Activated CD4-positive, alpha-beta memory T cell treated with anti-CD3 and anti-CD28 coated beads, Interleukin-2, amount 10 ng/mL, durations not matched to agents 7 days and 5 days (primary cell): ENCODE data around the gene SERPINA9. TPM values are rescaled to one million over a fixed set of nuclear protein-coding genes. Genes with fewer than 3 reads are reported as not detected.

Experiments
- CTCF ChIA-PET: fragments of 350-600 bp; sonication (Branson Sonifier 250); formaldehyde crosslinking; loops from one replicate; lab custom pipeline; 2021; ENCODE audit warnings: antibody characterized with exemption, inconsistent platforms; lab: Charles Lee
- POLR2A ChIA-PET: fragments of 350-600 bp; sonication (Branson Sonifier 250); formaldehyde crosslinking; loops from one replicate; lab custom pipeline; 2021; ENCODE audit warnings: antibody characterized with exemption; lab: Charles Lee
- DNase-seq: peaks from one replicate; pipeline ENCODE4 v3.0.0-alpha.2; 2020
- H3K27ac Mint-ChIP-seq: one replicate; pipeline ENCODE4 v1.8.0; 2021; ENCODE audit warnings: mild to moderate bottlenecking, mixed read lengths
- H3K27me3 Mint-ChIP-seq: one replicate; pipeline ENCODE4 v1.8.0; 2021; ENCODE audit warnings: mixed read lengths
- H3K36me3 Mint-ChIP-seq: one replicate; pipeline ENCODE4 v1.8.0; 2021; ENCODE audit warnings: low read depth, mixed read lengths
- H3K4me1 Mint-ChIP-seq: one replicate; pipeline ENCODE4 v1.8.0; 2021; ENCODE audit warnings: mixed read lengths
- H3K4me3 Mint-ChIP-seq: one replicate; pipeline ENCODE4 v1.8.0; 2021; ENCODE audit warnings: mild to moderate bottlenecking, mixed read lengths
- H3K9me3 Mint-ChIP-seq: one replicate; pipeline ENCODE4 v1.8.0; 2021; ENCODE audit warnings: mixed read lengths
- total RNA-seq, 2 experiments: library from RNA; stranded (reverse); gene quantifications; one replicate each; pipeline ENCODE4 v1.2.3, GENCODE V29; 2021

SERPINA9 gene
- total RNA-seq, 2 experiments from 2014 or later = not detected

DNA sequence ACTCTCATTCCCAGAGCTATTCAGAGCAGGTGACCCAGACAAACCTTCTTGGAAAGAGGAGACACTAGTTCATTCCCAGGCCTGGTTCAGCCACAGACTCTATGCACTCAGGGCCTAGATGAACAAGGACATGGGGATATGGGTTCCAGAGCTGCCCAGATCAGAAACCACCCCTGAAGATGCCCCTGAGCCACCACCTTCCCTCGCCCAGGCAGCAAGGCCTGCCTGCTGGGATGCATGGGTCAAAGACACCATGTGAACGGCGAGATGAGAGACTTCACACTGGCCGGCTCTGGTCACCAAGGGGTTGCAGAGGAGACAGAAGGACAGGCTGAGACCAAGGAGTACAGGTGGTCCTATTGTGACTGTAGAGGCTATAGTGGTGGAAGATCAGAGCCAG, 29.2 kb upstream of the SERPINA9 start:
- H3K27ac Mint-ChIP-seq = no peak overlapping the region
- no peak overlapping the region for H3K4me3 Mint-ChIP-seq
- H3K9me3 Mint-ChIP-seq = no peaks in the 10 kb centered on the region
- no peaks in the 10 kb centered on the region for H3K27me3 Mint-ChIP-seq
- DNase-seq = no peak
- POLR2A ChIA-PET = no interaction called here
- no peaks in the 10 kb centered on the region for H3K4me1 Mint-ChIP-seq
- CTCF ChIA-PET = no interaction called here
- H3K36me3 Mint-ChIP-seq = no peaks in the 10 kb centered on the region

DNA sequence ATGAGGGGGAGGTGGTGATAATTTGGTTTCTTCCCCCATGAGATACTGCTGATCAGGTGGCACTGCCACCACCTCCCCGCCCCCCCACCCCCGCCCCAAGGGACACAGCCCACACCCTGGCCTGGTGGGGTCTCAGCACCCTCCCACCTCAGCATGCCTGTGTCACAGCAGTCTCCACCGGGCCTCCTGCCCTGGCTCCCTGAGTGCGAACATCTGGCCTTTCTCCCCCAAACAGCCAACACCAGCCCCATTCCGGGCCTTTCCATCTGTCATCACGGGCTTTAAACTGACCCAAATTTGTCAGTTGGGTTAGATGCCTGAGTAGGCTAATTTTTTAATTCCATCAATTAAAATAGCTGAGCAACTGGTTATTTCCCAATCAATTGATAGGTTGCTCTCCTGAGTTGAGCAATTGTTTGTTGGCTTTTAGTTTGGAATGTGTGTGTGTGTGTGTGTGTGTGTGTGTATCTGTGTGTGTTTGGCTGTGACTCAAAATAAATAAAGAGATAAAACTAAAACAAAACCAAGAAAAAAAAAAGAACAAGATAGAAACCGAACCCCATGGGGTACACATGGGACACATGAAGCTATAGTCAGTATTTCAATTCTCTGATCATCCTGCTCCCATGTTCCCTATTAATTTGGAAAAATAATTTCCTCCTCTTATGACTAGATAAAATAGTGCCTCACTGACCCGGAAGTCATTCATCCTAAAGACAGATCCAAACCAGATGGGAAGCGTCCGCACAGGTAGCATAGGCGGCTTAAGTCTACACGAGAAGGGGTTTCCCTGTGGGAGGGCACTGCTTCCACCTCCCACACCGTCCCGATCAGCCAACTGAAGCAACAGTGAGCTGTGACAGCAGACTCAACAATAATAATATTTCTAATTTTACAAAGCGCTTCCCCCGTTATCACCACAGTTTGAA, 25.9 kb upstream of the SERPINA9 start:
- DNase-seq = no peak
- no peak overlapping the region for H3K4me3 Mint-ChIP-seq
- H3K4me1 Mint-ChIP-seq = no peaks in the 10 kb centered on the region
- POLR2A ChIA-PET = no interaction called here
- H3K27me3 Mint-ChIP-seq = no peaks in the 10 kb centered on the region
- no peaks in the 10 kb centered on the region for H3K9me3 Mint-ChIP-seq
- no peaks in the 10 kb centered on the region for H3K36me3 Mint-ChIP-seq
- CTCF ChIA-PET = interaction anchor here (0.7 to 0.9 kb wide), 2 partner anchors 15 to 171 kb away, joined by 3 read pairs; no protein-coding TSS in a partner anchor
- H3K27ac Mint-ChIP-seq = no peak overlapping the region

DNA sequence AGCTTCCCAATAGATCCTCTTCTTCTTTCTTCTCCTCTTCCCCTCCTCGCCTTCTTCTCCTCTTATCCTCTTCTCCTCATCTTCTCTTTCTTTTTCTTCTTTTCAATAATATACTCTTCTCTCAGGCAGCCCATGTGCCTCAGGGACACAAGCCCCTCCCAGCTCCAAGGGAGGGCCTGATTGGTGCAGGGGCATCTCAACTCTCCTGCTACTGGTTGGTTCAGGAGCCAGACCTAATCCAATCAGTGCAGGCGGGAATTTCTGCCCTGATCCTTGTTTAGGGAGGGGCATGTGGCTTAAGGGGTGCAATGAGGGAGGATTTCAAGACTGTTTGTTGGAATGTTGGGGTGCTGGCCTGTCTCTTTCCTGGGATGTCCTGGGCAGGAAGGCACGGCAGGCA, 24.3 kb upstream of the SERPINA9 start:
- Mint-ChIP-seq H3K4me1 (no peaks in the 10 kb centered on the region), H3K27ac (no peak overlapping the region), H3K9me3 (no peaks in the 10 kb centered on the region), H3K27me3 (no peaks in the 10 kb centered on the region), H3K4me3 (no peak overlapping the region), H3K36me3 (no peaks in the 10 kb centered on the region)
- POLR2A ChIA-PET = no interaction called here
- CTCF ChIA-PET = interaction anchor here (4.2 kb wide), 1 partner anchor 15 kb away, joined by 15 read pairs; no protein-coding TSS in a partner anchor
- no peak for DNase-seq

DNA sequence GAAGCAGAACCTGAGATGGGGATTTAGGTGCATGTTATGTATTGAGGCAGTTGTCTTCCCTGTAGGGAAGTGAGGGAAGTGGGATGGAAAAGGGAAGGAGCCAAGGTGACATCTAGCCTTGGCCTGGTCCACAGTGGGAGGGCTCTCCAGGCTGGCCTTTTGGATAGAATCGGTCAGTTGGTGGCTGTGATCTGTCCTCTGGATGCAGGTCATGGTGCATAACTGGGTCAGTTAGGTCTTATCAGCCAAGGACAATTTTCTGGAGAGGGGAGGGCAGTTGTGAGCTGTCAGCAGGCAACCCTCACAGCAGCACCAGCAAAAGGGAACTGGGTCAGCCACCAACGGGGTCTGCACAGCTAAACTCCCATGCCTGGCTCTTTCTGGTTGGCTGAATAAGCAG, 23.7 kb upstream of the SERPINA9 start:
- no peak for DNase-seq
- H3K4me3 Mint-ChIP-seq = no peak overlapping the region
- H3K36me3 Mint-ChIP-seq = no peaks in the 10 kb centered on the region
- ChIA-PET CTCF (interaction anchor here (4.2 kb wide), 1 partner anchor 14 kb away, joined by 15 read pairs; no protein-coding TSS in a partner anchor), POLR2A (no interaction called here)
- no peaks in the 10 kb centered on the region for H3K9me3 Mint-ChIP-seq
- no peaks in the 10 kb centered on the region for H3K4me1 Mint-ChIP-seq
- no peak overlapping the region for H3K27ac Mint-ChIP-seq
- H3K27me3 Mint-ChIP-seq = no peaks in the 10 kb centered on the region

DNA sequence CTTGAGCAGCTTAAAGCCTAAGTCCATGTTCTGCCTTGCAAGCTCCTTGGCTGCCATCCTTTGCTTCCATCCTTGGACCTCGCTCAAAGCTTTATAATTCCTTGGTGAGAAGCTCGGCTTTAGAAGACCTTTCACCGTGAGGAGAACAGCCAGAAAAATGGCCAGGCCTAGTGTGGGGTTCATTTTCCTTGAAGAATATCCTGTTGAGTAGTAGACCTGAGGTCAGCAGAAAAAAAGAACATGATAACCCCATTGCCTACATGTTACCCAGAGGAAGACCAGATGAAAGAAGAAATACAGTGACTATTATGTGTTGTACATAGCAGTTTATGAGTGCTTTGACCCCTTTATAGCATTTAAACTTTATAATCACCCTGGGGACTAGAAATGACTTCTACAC, 22.2 kb upstream of the SERPINA9 start:
- Mint-ChIP-seq H3K4me1 (no peaks in the 10 kb centered on the region), H3K36me3 (no peaks in the 10 kb centered on the region), H3K4me3 (no peak overlapping the region), H3K27me3 (no peaks in the 10 kb centered on the region), H3K9me3 (no peaks in the 10 kb centered on the region), H3K27ac (no peak overlapping the region)
- POLR2A ChIA-PET = no interaction called here
- DNase-seq = no peak
- CTCF ChIA-PET = interaction anchor here (4.2 kb wide), 1 partner anchor 13 kb away, joined by 15 read pairs; no protein-coding TSS in a partner anchor

DNA sequence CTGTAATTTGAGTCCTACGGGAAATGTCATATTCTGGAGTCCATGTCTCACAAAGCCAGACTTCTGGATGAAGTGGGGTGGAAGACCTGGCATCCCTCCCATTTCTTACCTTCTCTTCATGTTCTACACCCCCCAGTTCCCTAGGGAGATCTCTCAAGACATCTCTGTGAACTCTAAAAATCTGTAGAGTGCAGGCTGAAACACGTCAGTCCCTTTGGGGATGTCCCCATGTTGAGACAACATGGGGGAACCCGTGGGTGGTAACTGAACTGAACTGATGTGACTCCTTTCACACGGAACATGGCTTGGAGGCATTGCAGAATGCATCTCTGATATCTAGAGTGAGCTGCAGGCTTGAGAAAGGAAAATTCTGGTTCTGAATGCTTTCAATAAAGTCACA, 18.1 kb upstream of the SERPINA9 start:
- Mint-ChIP-seq H3K27me3 (no peaks in the 10 kb centered on the region), H3K4me3 (no peak overlapping the region), H3K36me3 (no peaks in the 10 kb centered on the region), H3K4me1 (no peaks in the 10 kb centered on the region), H3K27ac (no peak overlapping the region), H3K9me3 (no peaks in the 10 kb centered on the region)
- DNase-seq = no peak
- CTCF ChIA-PET = no interaction called here
- POLR2A ChIA-PET = no interaction called here

DNA sequence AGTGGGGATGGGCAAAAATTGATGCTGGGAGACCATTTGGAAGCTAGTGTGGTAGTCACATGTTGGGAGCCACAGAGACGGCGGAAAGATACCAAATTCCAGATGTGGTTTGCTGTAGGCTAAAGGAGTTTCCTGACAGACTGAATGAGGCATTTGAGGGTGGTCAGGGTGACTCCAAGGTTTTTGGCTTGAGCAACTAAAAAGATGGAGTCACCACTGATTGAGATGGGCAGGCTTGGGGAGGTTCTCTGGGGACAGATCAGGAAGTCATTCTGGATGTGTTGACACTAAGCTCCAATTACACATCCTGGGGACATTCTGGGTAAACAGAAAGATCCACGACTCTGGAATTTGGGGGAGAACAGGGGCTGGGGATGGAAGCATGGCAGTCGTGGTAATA, 15.5 kb upstream of the SERPINA9 start:
- no peak for DNase-seq
- Mint-ChIP-seq H3K27me3 (no peaks in the 10 kb centered on the region), H3K4me1 (no peaks in the 10 kb centered on the region), H3K9me3 (no peaks in the 10 kb centered on the region), H3K27ac (no peak overlapping the region), H3K4me3 (no peak overlapping the region), H3K36me3 (no peaks in the 10 kb centered on the region)
- CTCF ChIA-PET = no interaction called here
- POLR2A ChIA-PET = no interaction called here

DNA sequence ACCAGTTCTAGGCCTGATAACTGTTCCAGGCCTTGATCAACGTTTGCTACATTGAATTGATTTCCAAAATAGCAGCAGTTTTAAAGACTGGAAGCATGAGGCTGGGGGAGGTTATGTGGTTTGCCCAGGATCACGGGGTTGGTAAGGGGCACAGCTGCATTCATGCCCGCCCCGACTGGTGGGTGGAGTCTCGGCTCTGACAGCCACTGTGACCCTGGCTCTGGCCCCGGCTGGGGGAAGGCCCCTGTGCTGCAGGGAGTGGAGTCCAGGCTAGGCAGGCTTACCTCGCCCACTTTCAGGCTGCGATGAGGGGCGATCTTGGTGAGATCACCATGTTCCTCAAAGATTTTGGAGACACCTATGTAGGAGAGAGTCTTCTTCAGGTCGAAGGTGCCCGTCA, 13.3 kb upstream of the SERPINA9 start:
- Mint-ChIP-seq H3K4me1 (no peaks in the 10 kb centered on the region), H3K27ac (no peak overlapping the region), H3K9me3 (no peaks in the 10 kb centered on the region), H3K27me3 (no peaks in the 10 kb centered on the region), H3K36me3 (no peaks in the 10 kb centered on the region), H3K4me3 (no peak overlapping the region)
- no peak for DNase-seq
- ChIA-PET POLR2A (no interaction called here), CTCF (no interaction called here)

DNA sequence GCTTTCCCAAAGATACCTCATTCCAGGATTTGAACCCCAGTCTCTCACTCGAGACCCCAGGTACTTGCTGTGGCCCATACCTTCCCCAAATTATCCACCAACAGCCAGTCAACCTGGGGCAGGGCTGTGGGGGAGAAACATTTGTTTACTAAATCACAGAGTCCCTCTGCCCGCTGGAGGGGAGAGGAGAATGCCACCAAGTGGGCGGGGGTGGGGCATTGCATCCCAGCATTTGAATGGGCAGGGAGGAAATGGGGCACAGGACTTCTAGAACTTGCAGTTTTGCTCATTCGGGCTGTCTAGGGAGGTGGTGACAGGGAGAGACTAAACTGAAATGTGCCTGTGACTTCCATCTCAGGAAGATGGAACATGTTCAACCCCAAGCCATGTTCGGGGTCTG, 10.9 kb upstream of the SERPINA9 start:
- H3K9me3 Mint-ChIP-seq = no peaks in the 10 kb centered on the region
- no peaks in the 10 kb centered on the region for H3K27me3 Mint-ChIP-seq
- H3K4me3 Mint-ChIP-seq = no peak overlapping the region
- no peaks in the 10 kb centered on the region for H3K36me3 Mint-ChIP-seq
- ChIA-PET POLR2A (no interaction called here), CTCF (interaction anchor here (0.6 to 2.8 kb wide), 19 partner anchors 8 to 386 kb away, joined by 3 to 19 read pairs (median 3); partner anchors contain the start of gene IFI27L2)
- H3K4me1 Mint-ChIP-seq = no peaks in the 10 kb centered on the region
- DNase-seq = no peak
- no peak overlapping the region for H3K27ac Mint-ChIP-seq

DNA sequence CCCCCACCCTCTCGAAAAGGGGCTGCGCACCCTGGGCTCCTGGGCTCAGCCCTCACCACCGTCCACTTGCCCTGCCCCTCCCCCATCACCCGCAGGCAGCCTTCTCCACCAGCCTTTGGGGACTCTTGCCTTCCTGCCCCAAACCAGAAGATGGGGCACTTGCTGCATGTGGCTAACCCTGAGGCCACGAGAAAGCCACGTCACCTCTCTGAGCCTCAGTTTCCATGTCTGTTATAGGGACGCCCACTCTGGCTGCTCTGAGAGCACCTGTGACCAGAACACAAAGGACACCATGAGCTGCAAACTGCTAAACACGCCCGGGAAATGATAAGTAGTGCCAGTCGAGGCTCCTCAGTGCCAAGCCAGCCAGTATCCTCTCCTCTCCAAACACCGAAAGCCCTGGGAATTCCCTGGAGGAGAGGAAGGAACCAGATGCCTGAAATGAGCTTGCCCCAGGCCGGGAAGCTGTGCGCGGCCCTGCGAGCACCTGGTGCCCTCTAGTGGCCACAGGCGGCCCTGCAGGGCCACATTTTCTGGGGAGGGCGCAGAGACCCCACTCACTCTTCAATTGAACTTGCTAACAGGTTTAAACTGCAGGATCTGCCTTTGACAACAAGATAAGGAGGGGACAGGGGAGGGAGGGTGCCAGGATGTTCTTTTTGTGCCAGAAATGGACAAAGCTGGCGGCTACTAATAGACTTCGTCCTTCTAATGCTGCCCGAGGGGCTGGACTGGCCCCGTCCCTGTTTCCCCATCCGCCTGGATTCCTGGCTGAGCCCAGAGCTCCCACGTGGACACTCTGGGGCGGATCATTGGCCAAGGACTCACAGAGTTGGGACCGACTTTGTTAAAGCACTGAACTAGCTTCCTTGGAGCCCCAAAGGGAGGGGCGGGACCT, 10.2 kb upstream of the SERPINA9 start:
- POLR2A ChIA-PET = no interaction called here
- CTCF ChIA-PET = interaction anchor here (0.6 to 2.8 kb wide), 25 partner anchors 9 to 405 kb away, joined by 3 to 19 read pairs (median 3); partner anchors contain the start of genes DDX24, IFI27L1, IFI27L2 and SERPINA12
- Mint-ChIP-seq H3K9me3 (no peaks in the 10 kb centered on the region), H3K4me1 (no peaks in the 10 kb centered on the region), H3K4me3 (no peak overlapping the region), H3K36me3 (no peaks in the 10 kb centered on the region), H3K27me3 (no peaks in the 10 kb centered on the region), H3K27ac (no peak overlapping the region)
- peak; percentile 38 for DNase-seq

DNA sequence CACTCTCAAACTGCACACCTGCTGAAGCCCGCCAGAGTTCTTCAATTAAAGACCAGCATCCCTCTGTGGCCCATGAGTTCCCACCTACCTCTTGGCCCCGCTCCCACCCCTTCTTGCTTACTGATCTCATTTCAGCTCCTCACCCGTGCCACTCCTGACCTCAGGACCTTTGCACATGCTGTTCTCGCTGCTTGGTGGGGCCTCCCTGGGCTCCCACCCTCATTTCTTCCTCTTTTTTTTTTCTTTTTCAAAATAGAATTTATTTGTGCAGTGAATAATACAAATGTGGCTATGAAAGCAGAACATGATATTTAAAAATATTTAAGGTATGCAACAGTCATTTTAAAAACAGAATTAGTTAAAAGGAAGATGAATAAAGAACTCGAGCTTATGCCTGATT, 8.5 kb upstream of the SERPINA9 start:
- H3K9me3 Mint-ChIP-seq = no peaks in the 10 kb centered on the region
- no peaks in the 10 kb centered on the region for H3K36me3 Mint-ChIP-seq
- no peak overlapping the region for H3K4me3 Mint-ChIP-seq
- H3K27me3 Mint-ChIP-seq = no peaks in the 10 kb centered on the region
- ChIA-PET POLR2A (no interaction called here), CTCF (interaction anchor here (0.7 to 2.8 kb wide), 4 partner anchors 10 to 131 kb away, joined by 3 to 19 read pairs (median 9); no protein-coding TSS in a partner anchor)
- DNase-seq = no peak
- H3K4me1 Mint-ChIP-seq = no peaks in the 10 kb centered on the region
- H3K27ac Mint-ChIP-seq = no peak overlapping the region

DNA sequence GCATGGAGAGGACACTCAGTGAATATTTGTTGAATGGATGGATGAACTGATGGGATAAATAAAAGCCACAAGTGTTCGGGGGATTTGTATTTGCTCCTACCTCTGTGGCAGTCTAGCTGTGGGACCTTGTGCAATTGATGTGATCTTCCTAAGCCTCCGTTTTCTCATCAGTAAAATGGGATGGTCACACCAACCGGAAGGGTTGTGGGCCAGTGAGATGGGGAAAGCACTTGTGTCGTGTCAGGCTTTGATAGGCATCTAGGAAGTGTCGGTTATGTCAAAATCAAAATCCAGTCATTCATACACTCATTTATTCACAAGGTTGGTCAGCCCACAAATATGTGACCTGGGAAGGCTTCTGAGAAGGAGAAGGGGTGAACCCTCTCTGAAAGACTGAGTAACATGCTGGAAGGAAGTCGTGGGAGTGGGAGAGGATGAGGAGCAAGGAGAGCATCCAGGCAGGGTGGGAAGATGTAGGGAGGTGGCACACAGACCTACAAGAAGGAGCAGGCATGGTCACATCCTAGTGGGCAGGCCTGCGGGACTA, 7.8 kb upstream of the SERPINA9 start:
- H3K27ac Mint-ChIP-seq = no peak overlapping the region
- H3K9me3 Mint-ChIP-seq = peaks cover 3% of the 10 kb centered on the region
- peaks cover under 1% of the 10 kb centered on the region for H3K27me3 Mint-ChIP-seq
- ChIA-PET POLR2A (no interaction called here), CTCF (no interaction called here)
- no peak overlapping the region for H3K4me3 Mint-ChIP-seq
- no peaks in the 10 kb centered on the region for H3K36me3 Mint-ChIP-seq
- H3K4me1 Mint-ChIP-seq = no peaks in the 10 kb centered on the region
- no peak for DNase-seq

DNA sequence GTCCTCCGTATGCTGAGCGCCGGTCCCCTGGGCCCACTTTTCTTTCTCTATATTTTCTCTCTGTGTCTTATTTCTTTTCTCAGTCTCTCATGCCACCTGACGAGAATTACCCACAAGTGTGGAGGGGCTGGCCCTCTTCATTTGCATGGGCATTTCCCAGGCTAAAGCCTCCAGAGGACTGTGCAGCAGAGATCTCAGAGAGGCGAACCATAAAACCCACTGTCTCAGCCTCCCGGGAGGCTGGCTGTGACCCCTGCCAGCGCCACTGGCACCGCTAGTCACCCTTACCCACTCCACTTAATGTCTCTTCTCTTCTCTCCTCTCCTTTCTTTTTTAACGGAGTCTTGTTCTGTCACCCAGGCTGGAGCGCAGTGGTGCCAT, 7.1 kb upstream of the SERPINA9 start:
- CTCF ChIA-PET = no interaction called here
- peaks cover 3% of the 10 kb centered on the region for H3K27me3 Mint-ChIP-seq
- no peaks in the 10 kb centered on the region for H3K4me1 Mint-ChIP-seq
- H3K9me3 Mint-ChIP-seq = peaks cover 6% of the 10 kb centered on the region
- H3K27ac Mint-ChIP-seq = no peak overlapping the region
- DNase-seq = no peak
- POLR2A ChIA-PET = no interaction called here
- no peaks in the 10 kb centered on the region for H3K36me3 Mint-ChIP-seq
- H3K4me3 Mint-ChIP-seq = no peak overlapping the region
